Esophagus (tissue), 2 donors: ENCODE measurements around the gene WWOX. TPM values are rescaled to one million over a fixed set of nuclear protein-coding genes. Genes with fewer than 3 reads are reported as not detected.
"Not testable (repeated sequence)": the region's sequence is repeated elsewhere in the genome, so short reads cannot be mapped to it uniquely, and the experiment has no call there.

Experiments
- H3K27ac ChIP-seq, 2 donors: one replicate each; pipeline ENCODE4 v1.5.1; 2013; ENCODE audit warnings: low read depth in 2 of 2, mild to moderate bottlenecking in 2 of 2, inconsistent platforms in 1 of 2, low read length in 1 of 2, moderate library complexity in 1 of 2
- H3K27me3 ChIP-seq, 2 donors: one replicate each; pipeline ENCODE4 v1.6.1; 2013; ENCODE audit warnings: low read length in 2 of 2, control low read depth in 1 of 2, mild to moderate bottlenecking in 1 of 2; ENCODE audit not compliant: insufficient read depth in 2 of 2, control insufficient read depth in 1 of 2
- H3K36me3 ChIP-seq, 2 donors: one replicate each; pipeline ENCODE4 v1.6.1; 2013; ENCODE audit warnings: low read length in 1 of 2; ENCODE audit not compliant: control insufficient read depth in 2 of 2, insufficient read depth in 2 of 2
- H3K4me1 ChIP-seq, 2 donors: one replicate each; pipeline ENCODE4 v1.6.1; 2013; ENCODE audit warnings: low read length in 1 of 2; ENCODE audit not compliant: control insufficient read depth in 2 of 2, insufficient read depth in 2 of 2
- H3K4me3 ChIP-seq, 2 donors: one replicate each; pipeline ENCODE4 v1.5.1; 2013; ENCODE audit warnings: low read length in 2 of 2, mild to moderate bottlenecking in 2 of 2, low read depth in 1 of 2, moderate library complexity in 1 of 2
- H3K9me3 ChIP-seq, 2 donors: one replicate each; pipeline ENCODE4 v1.6.1; 2013; ENCODE audit warnings: mild to moderate bottlenecking in 2 of 2, low read depth in 1 of 2, low read length in 1 of 2, moderate library complexity in 1 of 2; ENCODE audit not compliant: control insufficient read depth in 2 of 2, insufficient read depth in 1 of 2
- WGBS, 2 donors: extraction: QIAGEN DNeasy Blood & Tissue Kit; methylation state at CpG; one replicate each; pipeline ENCODE4 v1.1.7; 2013; 5-methylcytosine and 5-hydroxymethylcytosine counted together
- polyA plus RNA-seq, 2 donors: library from polyadenylated mRNA; stranded (reverse); fragments of 200-250 nt; gene quantifications; one replicate each; pipeline ENCODE4 v1.2.3, GENCODE V29; 2013
- donor health status: healthy with polysubstance abuse.
- donor health status: Bipolar disorder and iron deficiency.

WWOX gene
- polyA plus RNA-seq, 2 donors: 6.4 to 9.1 TPM

DNA sequence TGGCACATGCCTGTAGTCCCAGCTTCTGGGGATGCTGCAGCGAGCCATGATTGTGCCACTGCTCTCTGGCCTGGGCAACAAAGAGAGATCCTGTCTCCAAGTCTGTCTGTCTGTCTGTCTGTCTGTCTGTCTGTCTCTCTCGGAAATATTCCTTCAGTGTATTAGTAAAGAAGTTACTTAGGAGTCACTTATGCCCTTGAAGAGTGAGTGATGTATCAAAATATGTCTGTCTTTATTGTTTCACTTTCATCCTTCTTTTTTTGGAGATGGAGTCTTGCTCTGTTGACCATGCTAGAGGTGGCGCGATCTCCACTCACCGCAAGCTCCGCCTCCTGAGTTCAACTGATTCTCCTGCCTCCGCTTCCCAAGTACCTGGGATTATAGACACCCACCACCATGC lies 410.5 kb downstream of the WWOX start:
- H3K9me3 ChIP-seq: no peaks in the 10 kb centered on the region
- no peaks in the 10 kb centered on the region for H3K4me1 ChIP-seq

DNA sequence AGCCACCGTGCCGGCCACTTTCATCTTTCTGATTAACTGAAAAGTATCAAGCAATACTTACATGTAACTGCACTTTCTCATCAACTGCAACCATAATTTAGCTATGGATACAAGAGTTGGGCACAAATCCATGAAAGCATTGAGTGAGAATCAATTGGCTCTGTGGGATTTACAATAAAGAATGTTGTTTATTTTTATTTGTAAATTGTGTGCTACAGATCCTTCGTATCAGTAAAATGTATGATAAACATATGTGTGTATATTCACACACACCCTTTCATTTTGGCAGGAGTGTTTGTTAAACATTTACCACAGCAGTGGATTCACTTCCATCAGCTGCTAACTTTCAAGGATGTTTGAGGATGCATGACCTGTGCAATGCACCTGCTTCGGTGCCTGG lies 411.0 kb downstream of the WWOX start:
- H3K4me3 ChIP-seq: no peak overlapping the region
- no peaks in the 10 kb centered on the region for H3K4me1 ChIP-seq
- no peaks in the 10 kb centered on the region for H3K36me3 ChIP-seq
- H3K27ac ChIP-seq: no peak overlapping the region
- H3K9me3 ChIP-seq: no peaks in the 10 kb centered on the region
- H3K27me3 ChIP-seq: no peaks in the 10 kb centered on the region
- WGBS, 2 donors: 84 to 87% methylated on average over 4 of the region's 4 CpGs

More for the DNA sequence above, 410.5 kb downstream of the WWOX start:
- Histone ChIP-seq H3K36me3 (no peaks in the 10 kb centered on the region), H3K4me3 (no peak overlapping the region), H3K27ac (no peak overlapping the region), H3K27me3 (no peaks in the 10 kb centered on the region)
- 93 to 96% methylated on average over 7 of the region's 7 CpGs for WGBS, 2 donors

DNA sequence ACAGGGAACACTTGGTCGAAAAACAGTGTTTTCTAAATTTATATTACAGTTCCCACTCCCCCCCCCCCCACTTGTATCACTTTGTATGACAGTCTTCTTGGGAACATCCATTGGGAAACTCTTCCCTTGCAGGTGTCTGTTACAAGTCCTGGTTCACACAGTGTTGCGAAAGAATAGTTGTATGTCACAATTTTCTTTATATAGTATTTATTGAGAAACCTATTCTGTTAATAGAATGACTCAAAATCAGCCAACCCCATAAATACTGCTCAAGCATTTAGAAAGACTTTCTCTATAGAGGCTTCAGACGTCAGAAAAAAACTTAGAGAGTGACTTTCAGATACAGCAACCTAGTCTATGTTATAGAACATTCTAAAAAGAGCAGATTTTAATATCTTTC lies 414.4 kb downstream of the WWOX start:
- no peaks in the 10 kb centered on the region for H3K27me3 ChIP-seq
- no peak overlapping the region for H3K27ac ChIP-seq
- WGBS, 2 donors: 77 to 87% methylated on average over 3 of the region's 3 CpGs
- no peaks in the 10 kb centered on the region for H3K4me1 ChIP-seq
- no peaks in the 10 kb centered on the region for H3K9me3 ChIP-seq
- H3K36me3 ChIP-seq: no peaks in the 10 kb centered on the region
- no peak overlapping the region for H3K4me3 ChIP-seq

DNA sequence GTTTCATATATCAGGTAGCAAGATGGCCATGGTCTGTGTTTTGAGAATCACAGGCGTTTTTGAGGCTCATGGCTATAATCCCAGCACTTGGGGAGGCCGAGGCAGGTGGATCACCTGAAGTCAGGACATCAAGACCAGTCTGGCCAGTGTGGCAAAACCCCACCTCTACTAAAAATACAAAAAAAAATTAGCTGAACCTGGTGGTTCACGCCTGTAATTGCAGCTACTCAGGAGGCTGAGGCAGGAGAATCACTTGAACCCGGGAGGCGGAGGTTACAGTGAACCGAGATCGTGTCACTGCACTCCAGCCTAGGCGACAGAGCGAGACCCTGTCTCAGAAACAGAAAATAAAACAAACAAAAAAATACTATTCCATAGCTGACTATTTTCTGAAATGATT lies 415.4 kb downstream of the WWOX start:
- H3K9me3 ChIP-seq, H3K4me3 ChIP-seq, H3K27me3 ChIP-seq, H3K4me1 ChIP-seq, H3K36me3 ChIP-seq, H3K27ac ChIP-seq: not testable (repeated sequence)
- WGBS, 2 donors: 95 to 96% methylated on average over 9 of the region's 9 CpGs

GRCh38 chr16:78515421-78515820 lies 416.0 kb downstream of the WWOX start:
- Histone ChIP-seq H3K36me3 (no peaks in the 10 kb centered on the region), H3K9me3 (no peaks in the 10 kb centered on the region), H3K4me1 (no peaks in the 10 kb centered on the region), H3K27ac (no peak overlapping the region), H3K27me3 (no peaks in the 10 kb centered on the region), H3K4me3 (no peak overlapping the region)
- 92 to 96% methylated on average over 14 of the region's 14 CpGs for WGBS, 2 donors

DNA sequence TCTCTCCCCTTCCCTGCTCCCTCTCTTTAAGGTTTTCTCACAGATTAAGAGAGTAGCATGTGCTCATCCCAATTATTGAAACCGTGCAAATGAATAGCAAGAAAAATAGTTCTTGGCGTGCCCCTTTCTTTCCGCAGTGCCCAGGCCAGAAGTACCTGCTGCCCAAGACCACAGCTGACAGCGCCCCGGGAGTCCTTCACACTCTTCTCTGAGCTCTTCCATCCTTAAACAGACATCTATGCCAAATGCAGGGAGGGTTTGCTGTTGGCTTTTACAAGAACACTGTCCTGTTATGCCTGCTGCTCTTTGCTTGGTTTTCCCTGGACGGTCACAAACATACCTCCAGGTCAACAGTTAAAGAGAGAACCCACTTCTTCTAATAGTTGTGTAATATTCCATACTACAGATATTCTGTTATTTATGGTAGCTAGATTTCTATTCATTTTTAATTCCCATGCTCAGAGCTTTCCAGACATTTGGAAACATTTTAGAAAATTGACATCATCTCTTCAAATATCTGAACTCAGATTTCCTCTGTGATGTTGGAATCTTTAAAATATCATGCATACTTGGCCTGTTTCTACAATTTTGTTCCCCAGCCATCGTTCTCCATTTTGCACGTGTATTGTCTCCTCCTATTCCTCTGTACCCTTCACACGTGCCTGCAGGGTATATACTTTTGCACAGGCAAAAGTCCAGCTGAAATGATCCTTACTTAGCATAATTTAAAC lies 416.7 kb downstream of the WWOX start:
- Histone ChIP-seq H3K9me3 (no peaks in the 10 kb centered on the region), H3K27me3 (no peaks in the 10 kb centered on the region), H3K36me3 (no peaks in the 10 kb centered on the region), H3K27ac (no peak overlapping the region), H3K4me3 (no peak overlapping the region), H3K4me1 (no peaks in the 10 kb centered on the region)
- 83 to 85% methylated on average over 9 of the region's 9 CpGs for WGBS, 2 donors

- WGBS, 2 donors: 94 to 95% methylated on average over 8 of the region's 8 CpGs
- Histone ChIP-seq H3K27ac (no peak overlapping the region), H3K9me3 (no peaks in the 10 kb centered on the region), H3K27me3 (no peaks in the 10 kb centered on the region), H3K36me3 (no peaks in the 10 kb centered on the region), H3K4me3 (no peak overlapping the region), H3K4me1 (no peaks in the 10 kb centered on the region)
These were observed 420.4 kb downstream of the WWOX start for GRCh38 chr16:78519896-78520295.

DNA sequence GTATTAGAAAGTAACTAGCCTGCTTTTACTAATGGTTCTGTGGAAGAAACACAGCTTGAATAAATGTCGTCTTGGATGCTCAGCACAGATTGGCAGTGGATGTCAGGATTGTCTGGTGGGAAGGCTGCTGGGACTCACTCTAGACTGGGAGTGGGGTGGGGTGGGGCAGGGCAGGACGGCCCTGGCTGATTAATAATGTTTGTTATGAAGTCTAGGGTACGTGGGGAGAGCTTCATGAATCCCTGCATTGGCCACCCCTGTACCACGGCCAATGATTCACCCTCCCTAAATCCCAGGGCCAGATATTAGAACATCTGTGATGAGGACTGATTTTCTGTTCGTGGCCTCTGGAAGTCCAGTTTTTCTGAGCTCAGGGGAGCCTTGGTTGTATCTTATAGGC lies 421.0 kb downstream of the WWOX start:
- WGBS, 2 donors: 84% methylated on average over 5 of the region's 5 CpGs
- H3K4me1 ChIP-seq: no peaks in the 10 kb centered on the region
- no peaks in the 10 kb centered on the region for H3K9me3 ChIP-seq
- H3K4me3 ChIP-seq: no peak overlapping the region
- H3K36me3 ChIP-seq: no peaks in the 10 kb centered on the region
- no peaks in the 10 kb centered on the region for H3K27me3 ChIP-seq
- no peak overlapping the region for H3K27ac ChIP-seq

GRCh38 chr16:78522327-78522726 lies 422.9 kb downstream of the WWOX start:
- no peaks in the 10 kb centered on the region for H3K9me3 ChIP-seq
- no peak overlapping the region for H3K27ac ChIP-seq
- no peaks in the 10 kb centered on the region for H3K36me3 ChIP-seq
- no peaks in the 10 kb centered on the region for H3K4me1 ChIP-seq
- WGBS, 2 donors: 77 to 80% methylated on average over 5 of the region's 5 CpGs
- no peaks in the 10 kb centered on the region for H3K27me3 ChIP-seq
- H3K4me3 ChIP-seq: no peak overlapping the region

GRCh38 chr16:78523212-78523985 lies 423.9 kb downstream of the WWOX start:
- Histone ChIP-seq H3K27ac (no peak overlapping the region), H3K4me3 (no peak overlapping the region), H3K27me3 (no peaks in the 10 kb centered on the region), H3K36me3 (no peaks in the 10 kb centered on the region), H3K4me1 (no peaks in the 10 kb centered on the region), H3K9me3 (no peaks in the 10 kb centered on the region)
- 81 to 84% methylated on average over 9 of the region's 9 CpGs for WGBS, 2 donors
